NAMALWA (cell line): ENCODE measurements around the gene CCDC106.

Experiments
- DNase-seq: peaks from one replicate; pipeline ENCODE4 v3.0.0-alpha.2; 2015; ENCODE audit warnings: low spot score

CCDC106 gene

GRCh38 chr19:55684946-55685681 lies 37.1 kb downstream of the CCDC106 start:
- DNase-seq = no peak

- no peak for DNase-seq
Observed at GRCh38 chr19:55685776-55686175, 37.8 kb downstream of the CCDC106 start.

GRCh38 chr19:55686311-55687050 lies 38.5 kb downstream of the CCDC106 start:
- DNase-seq = no peak

- no peak for DNase-seq
Observed at GRCh38 chr19:55687281-55688201, 39.5 kb downstream of the CCDC106 start.

- peak; percentile 32 for DNase-seq
Observed at GRCh38 chr19:55688422-55689218, 40.6 kb downstream of the CCDC106 start.

- DNase-seq = no peak
Observed at GRCh38 chr19:55689411-55690108, 41.5 kb downstream of the CCDC106 start.

GRCh38 chr19:55690109-55690768 lies 42.2 kb downstream of the CCDC106 start:
- DNase-seq = no peak

GRCh38 chr19:55690769-55691545 lies 42.9 kb downstream of the CCDC106 start:
- no peak for DNase-seq

GRCh38 chr19:55691561-55692481 lies 43.8 kb downstream of the CCDC106 start:
- no peak for DNase-seq

GRCh38 chr19:55692681-55693081 lies 44.7 kb downstream of the CCDC106 start:
- DNase-seq = no peak

GRCh38 chr19:55693336-55693974 lies 45.4 kb downstream of the CCDC106 start:
- no peak for DNase-seq

- DNase-seq = no peak
Observed at GRCh38 chr19:55694241-55694655, 46.2 kb downstream of the CCDC106 start.

- no peak for DNase-seq
Observed at GRCh38 chr19:55694656-55695491, 46.9 kb downstream of the CCDC106 start.

- no peak for DNase-seq
Observed at GRCh38 chr19:55695511-55696290, 47.7 kb downstream of the CCDC106 start.

GRCh38 chr19:55696301-55697068 lies 48.5 kb downstream of the CCDC106 start:
- DNase-seq = no peak

- no peak for DNase-seq
Observed at GRCh38 chr19:55697069-55697440, 49.0 kb downstream of the CCDC106 start.
